Endothelial cell of hepatic sinusoid (primary cell): ENCODE data around the gene OLIG1.

Source experiments
- in situ Hi-C: cut with HindIII; loops from 2 replicates; pipeline ENCODE4 v1.10.0; 2017; ENCODE audit warnings: low sequenced_read_pairs

OLIG1 gene

DNA sequence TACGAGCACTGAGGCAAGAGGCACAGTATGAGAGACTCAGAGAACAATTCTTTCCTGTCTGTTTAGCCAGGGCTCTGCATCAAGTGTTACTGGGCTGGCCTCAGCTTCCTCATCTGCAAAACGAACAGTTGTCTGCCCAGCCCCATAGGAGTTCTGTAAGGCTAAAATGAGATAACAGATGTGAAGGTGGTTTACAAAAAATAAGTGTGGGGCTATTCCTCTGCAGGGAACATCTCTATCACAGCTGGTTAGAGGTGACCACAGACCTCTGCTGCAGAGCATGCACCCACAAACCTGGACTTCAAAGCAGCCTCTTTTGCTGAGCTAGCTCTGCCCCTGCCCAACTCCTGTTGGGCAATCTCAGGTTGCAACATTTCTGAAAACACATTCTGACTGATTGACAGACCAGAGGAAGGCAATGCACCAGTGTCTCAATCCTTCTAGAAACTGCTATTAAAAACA lies 10.5 kb upstream of the OLIG1 start:
- in situ Hi-C loops, result no loop called here

- in situ Hi-C loops, result no loop called here
These were observed 8.7 kb upstream of the OLIG1 start for GRCh38 chr21:33061233-33061632.

- in situ Hi-C loops, result no loop called here
These were observed 6.5 kb upstream of the OLIG1 start for GRCh38 chr21:33063375-33063883.

GRCh38 chr21:33063907-33064622 lies 5.9 kb upstream of the OLIG1 start:
- in situ Hi-C loops, result no loop called here

GRCh38 chr21:33064623-33065390 lies 5.1 kb upstream of the OLIG1 start:
- in situ Hi-C loops, result no loop called here

GRCh38 chr21:33067043-33067442 lies 2.9 kb upstream of the OLIG1 start:
- in situ Hi-C loops, result no loop called here

DNA sequence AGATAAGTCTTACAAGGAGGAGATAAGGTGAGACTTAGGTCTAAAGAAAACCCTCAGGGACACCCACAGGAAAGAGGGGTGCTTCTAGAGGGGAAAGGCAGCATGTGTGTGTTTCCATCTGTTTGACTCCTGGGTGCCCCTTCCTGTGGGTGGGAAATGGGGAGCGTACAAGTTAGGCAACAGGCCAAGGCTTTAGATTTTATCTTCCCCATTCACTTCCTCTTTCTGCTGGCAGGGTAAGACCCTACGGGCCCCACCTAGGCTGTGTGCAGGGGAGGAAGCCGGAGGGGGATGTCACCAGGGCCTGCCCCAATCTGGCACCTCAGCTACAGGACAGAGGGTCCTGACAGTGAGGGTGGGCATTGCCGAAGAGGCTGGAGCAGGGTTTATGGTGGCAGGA lies 2.5 kb upstream of the OLIG1 start:
- in situ Hi-C loops, result no loop called here

- in situ Hi-C loops, result no loop called here
These were observed 698 bp upstream of the OLIG1 start for GRCh38 chr21:33069243-33069642.

DNA sequence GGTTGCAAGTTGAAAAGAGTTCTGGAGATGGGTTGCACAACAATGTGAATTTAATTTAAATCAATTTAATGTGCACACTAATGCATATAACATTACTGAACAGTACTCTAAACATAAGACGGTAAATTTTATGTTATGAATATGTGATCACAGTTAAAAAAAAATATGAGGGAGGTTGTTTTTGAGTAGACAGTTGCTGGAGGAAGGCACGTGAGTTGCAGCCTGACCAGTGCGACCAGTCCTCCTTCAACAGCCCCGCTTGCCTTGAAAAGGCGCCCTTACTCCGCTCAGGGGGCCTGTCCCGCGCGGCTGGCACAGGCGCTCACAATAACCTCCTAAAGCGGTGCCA lies 322 bp upstream of the OLIG1 start:
- in situ Hi-C loops, result no loop called here

- in situ Hi-C loops, result no loop called here
These were observed 730 bp downstream of the OLIG1 start for GRCh38 chr21:33070744-33070997.

DNA sequence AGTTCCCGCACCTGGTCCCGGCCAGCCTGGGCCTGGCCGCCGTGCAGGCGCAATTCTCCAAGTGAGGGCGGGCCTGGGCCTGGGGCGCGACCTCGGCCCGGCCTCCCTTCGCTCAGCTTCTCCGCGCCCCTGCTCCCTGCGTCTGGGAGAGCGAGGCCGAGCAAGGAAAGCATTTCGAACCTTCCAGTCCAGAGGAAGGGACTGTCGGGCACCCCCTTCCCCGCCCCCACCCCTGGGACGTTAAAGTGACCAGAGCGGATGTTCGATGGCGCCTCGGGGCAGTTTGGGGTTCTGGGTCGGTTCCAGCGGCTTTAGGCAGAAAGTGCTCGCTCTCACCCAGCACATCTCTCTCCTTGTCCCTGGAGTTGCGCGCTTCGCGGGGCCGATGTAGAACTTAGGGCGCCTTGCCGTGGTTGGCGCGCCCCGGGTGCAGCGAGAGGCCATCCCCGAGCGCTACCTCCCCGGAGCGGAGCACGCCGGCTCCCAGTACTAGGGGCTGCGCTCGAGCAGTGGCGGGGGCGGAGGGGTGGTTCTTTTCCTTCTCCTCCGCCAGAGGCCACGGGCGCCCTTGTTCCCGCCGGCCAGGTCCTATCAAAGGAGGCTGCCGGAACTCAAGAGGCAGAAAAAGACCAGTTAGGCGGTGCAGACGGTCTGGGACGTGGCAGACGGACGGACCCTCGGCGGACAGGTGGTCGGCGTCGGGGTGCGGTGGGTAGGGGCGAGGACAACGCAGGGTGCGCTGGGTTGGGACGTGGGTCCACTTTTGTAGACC lies 1.2 kb downstream of the OLIG1 start:
- in situ Hi-C loops, result no loop called here

GRCh38 chr21:33071770-33072306 lies 1.9 kb downstream of the OLIG1 start:
- in situ Hi-C loops, result no loop called here

DNA sequence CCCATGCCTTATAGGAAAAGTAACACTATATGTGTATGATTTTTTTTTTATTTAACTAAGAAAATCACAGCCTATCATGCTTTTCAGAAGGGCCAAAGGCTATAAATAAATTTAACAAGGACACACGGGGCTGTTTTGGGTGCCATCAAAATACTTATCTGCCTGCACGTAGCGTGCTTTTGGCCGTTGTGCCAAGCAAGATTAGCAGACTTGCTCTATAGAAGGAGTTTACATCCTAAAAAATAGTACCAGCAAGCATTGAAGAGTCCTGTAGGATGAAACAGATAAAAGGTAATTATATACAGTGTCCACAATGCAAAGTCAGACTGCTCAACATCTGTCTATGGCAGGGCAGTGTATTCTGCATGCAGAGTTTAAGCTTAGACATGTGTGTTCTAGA lies 3.7 kb downstream of the OLIG1 start:
- in situ Hi-C loops, result no loop called here

DNA sequence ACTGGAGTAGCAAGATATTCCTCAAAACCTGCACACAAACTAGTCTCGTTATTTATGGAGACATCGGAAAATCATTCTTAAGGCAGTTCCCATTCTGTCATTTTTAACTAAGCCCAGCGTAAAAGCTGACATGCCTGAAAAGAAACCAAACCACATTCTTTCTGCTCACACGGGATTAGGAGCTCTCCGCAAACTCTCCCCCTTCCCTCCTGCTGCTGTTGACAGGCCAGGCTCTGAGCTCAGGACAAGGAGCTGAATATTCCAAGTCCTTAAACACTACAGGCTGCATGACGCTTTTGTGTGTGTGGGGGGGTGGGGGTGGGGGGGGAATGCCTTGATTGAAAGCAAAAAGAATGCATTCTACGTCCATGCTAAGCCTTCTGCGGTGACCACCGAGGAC lies 5.2 kb downstream of the OLIG1 start:
- in situ Hi-C loops, result loop anchor here (5.0 kb wide), 1 partner anchor 33 kb away; no protein-coding TSS in a partner anchor

DNA sequence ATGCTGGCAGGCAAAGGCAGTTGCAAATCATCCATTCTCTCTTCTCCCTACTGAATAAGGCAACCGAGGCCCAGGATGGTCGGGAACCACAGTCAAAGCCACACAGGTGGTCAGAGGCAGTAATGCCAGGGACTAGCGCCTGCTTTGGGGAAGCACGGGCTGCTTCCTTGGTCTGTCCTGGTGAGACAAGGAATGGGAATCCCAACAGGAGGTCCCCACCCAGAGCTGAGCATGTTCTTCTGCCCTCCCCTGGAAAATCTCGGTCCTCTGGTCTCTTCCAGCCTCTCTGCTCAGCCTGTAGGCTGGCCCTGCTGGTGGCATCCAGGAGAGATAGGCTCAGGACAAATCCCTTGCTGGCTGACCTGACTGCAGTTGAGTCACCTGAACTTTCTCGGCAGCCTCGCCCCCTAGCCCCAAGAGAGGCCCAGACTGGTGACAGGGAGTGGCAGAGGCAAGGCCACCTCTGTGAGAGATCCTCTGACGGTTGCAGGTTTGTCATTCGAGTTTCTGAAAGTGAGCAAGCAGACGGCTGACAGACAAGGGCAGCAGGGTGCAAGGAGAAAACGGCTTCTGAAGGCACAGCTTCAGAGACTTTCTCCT lies 5.8 kb downstream of the OLIG1 start:
- in situ Hi-C loops, result loop anchor here (5.0 kb wide), 1 partner anchor 33 kb away; no protein-coding TSS in a partner anchor

DNA sequence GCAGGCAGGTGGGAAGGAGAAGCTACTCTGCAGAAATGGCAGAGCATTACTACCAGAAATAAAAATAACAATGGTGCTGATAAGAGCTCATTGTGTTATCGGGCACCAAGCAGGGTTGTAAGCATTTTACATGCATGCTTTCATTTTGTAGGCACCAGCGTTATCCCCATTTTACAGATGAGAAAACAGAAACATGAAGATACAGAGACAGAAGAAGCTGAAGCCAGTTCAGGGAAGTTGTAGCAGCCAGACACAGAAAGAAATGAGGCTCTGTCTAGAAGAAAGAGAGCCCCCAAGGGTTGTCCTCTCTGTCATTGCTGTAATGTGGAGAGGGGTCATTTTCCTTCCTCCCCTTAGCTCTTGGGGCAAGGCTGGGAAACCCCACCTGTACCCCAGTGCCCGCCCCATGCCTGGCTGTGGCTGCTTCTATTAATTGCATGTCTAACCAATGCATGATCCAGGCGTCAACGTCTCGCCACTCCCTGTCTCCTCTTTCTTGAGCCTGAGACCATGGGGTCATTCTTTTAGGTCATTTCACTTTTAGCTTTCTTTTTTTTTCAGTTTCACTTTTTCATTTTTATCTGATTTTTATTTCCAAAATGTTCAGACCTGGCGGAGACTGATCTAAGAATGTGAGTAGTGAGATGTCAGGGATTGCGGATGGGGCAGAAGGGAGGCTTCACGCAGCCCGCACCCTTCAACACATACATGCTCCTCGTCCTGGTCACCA lies 6.8 kb downstream of the OLIG1 start:
- in situ Hi-C loops, result loop anchor here (5.0 kb wide), 1 partner anchor 34 kb away; no protein-coding TSS in a partner anchor

- in situ Hi-C loops, result loop anchor here (5.0 kb wide), 1 partner anchor 37 kb away; no protein-coding TSS in a partner anchor
These were observed 9.1 kb downstream of the OLIG1 start for GRCh38 chr21:33078907-33079582.

- in situ Hi-C loops, result no loop called here
These were observed 10.4 kb downstream of the OLIG1 start for GRCh38 chr21:33080376-33080775.

DNA sequence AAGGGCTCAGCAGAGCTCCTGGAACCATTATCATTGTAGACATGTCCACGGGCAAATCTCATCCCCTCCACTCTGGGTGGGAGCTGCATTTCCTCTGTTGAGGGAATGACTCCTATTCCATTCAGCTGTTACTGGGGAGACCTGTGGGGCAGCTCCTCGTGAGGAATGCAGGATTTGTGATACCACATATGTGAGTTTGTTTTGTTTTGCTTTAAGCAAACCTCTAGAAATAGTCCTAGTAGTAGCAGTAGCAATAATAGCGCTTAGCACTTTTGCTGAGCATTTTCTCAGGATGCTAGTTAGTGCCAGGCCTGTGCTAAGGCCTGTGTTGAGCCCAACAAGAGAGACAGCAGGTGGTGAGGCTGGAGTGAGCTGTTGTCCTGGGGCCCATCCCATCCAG lies 10.8 kb downstream of the OLIG1 start:
- in situ Hi-C loops, result no loop called here

DNA sequence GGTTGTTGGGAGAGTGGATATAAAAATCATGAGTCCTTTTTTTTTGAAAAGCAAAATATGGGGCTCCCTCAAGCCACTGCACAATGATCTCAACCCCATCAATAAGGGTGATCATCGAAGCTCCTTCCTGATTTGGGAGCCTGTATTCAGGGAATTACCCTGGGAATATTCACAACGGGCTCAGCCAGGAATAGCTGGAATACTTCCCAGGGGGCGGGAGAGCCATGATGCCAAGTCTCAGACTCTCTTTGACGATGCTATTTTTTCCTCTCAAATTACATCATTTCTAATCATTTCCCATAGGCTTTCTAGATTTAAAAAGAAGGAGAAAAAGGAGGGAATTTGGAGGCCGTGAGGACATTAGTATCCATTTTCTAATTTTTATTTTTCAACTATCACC lies 18.4 kb downstream of the OLIG1 start:
- in situ Hi-C loops, result no loop called here
